Fibroblast of mammary gland (primary cell): ENCODE results near the gene GALNT18.

Experiments
- DNase-seq: peaks from one replicate; pipeline ENCODE4 v3.0.0-alpha.2; 2010; ENCODE audit warnings: low read depth
- H3K4me3 ChIP-seq: 2 replicates; pipeline ENCODE4 v1.5.1; 2011; ENCODE audit warnings: low read depth, mild to moderate bottlenecking, low read length, moderate library complexity; ENCODE audit not compliant: control insufficient read depth
- CTCF ChIP-seq: conservative IDR thresholded peaks from 2 replicates; pipeline ENCODE4 v1.5.1; 2011; ENCODE audit warnings: low read depth, low read length, inconsistent platforms; ENCODE audit not compliant: control insufficient read depth, insufficient read depth

The GALNT18 gene

GRCh38 chr11:11586465-11586864 lies 35.3 kb downstream of the GALNT18 start:
- H3K4me3 ChIP-seq = no peak overlapping the region
- DNase-seq = no peak
- no peak for TF ChIP-seq CTCF

- no peak overlapping the region for H3K4me3 ChIP-seq
- no peak for TF ChIP-seq CTCF
- DNase-seq = peak; percentile 47
Measured at GRCh38 chr11:11584937-11585336, 36.9 kb downstream of the GALNT18 start.

GRCh38 chr11:11584530-11584810 lies 37.3 kb downstream of the GALNT18 start:
- no peak for TF ChIP-seq CTCF
- peak; percentile 91 for DNase-seq
- H3K4me3 ChIP-seq = no peak overlapping the region

- DNase-seq = no peak
- no peak for TF ChIP-seq CTCF
- H3K4me3 ChIP-seq = no peak overlapping the region
Measured at GRCh38 chr11:11583801-11584529, 37.8 kb downstream of the GALNT18 start.

- no peak overlapping the region for H3K4me3 ChIP-seq
- TF ChIP-seq CTCF = no peak
- no peak for DNase-seq
Measured at GRCh38 chr11:11582011-11582701, 39.6 kb downstream of the GALNT18 start.

- no peak for DNase-seq
- H3K4me3 ChIP-seq = no peak overlapping the region
- TF ChIP-seq CTCF = no peak
Measured at GRCh38 chr11:11581481-11581880, 40.3 kb downstream of the GALNT18 start.

GRCh38 chr11:11580841-11581411 lies 40.9 kb downstream of the GALNT18 start:
- no peak for TF ChIP-seq CTCF
- H3K4me3 ChIP-seq = no peak overlapping the region
- DNase-seq = no peak
